Hematopoietic multipotent progenitor cell treated with erythropoietin and hydrocortisone succinate and interleukin-3 and kit ligand, for 8 days (in vitro differentiated cells): ENCODE data around the gene CDK8.

ENCODE experiments used
- DNase-seq: peaks from one replicate; pipeline ENCODE4 v3.0.0-alpha.2; 2015

Gene CDK8

GRCh38 chr13:26323127-26323526 lies 69.2 kb downstream of the CDK8 start:
- DNase-seq, result no peak

GRCh38 chr13:26323764-26324163 lies 69.8 kb downstream of the CDK8 start:
- DNase-seq, result no peak

- no peak for DNase-seq
Observed at GRCh38 chr13:26324294-26324693, 70.4 kb downstream of the CDK8 start.

- no peak for DNase-seq
Observed at GRCh38 chr13:26324867-26325266, 70.9 kb downstream of the CDK8 start.

- no peak for DNase-seq
Observed at GRCh38 chr13:26325876-26326275, 71.9 kb downstream of the CDK8 start.

GRCh38 chr13:26326562-26326961 lies 72.6 kb downstream of the CDK8 start:
- DNase-seq, result no peak

GRCh38 chr13:26327940-26328725 lies 74.2 kb downstream of the CDK8 start:
- DNase-seq, result no peak

- no peak for DNase-seq
Observed at GRCh38 chr13:26335158-26335557, 81.2 kb downstream of the CDK8 start.

- DNase-seq, result no peak
Observed at GRCh38 chr13:26340807-26341206, 86.9 kb downstream of the CDK8 start.

- DNase-seq, result peak; percentile 92
Observed at GRCh38 chr13:26342898-26343297, 89.0 kb downstream of the CDK8 start.

- DNase-seq, result peak; percentile 41
Observed at GRCh38 chr13:26343816-26344215, 89.9 kb downstream of the CDK8 start.

GRCh38 chr13:26344980-26345379 lies 91.1 kb downstream of the CDK8 start:
- DNase-seq, result no peak

GRCh38 chr13:26348966-26349365 lies 95.0 kb downstream of the CDK8 start:
- no peak for DNase-seq

- DNase-seq, result no peak
Observed at GRCh38 chr13:26362261-26362660, 108.3 kb downstream of the CDK8 start.

- no peak for DNase-seq
Observed at GRCh38 chr13:26370553-26370952, 116.6 kb downstream of the CDK8 start.

- DNase-seq, result no peak
Observed at GRCh38 chr13:26372747-26373146, 118.8 kb downstream of the CDK8 start.

- no peak for DNase-seq
Observed at GRCh38 chr13:26376430-26376829, 122.5 kb downstream of the CDK8 start.

- DNase-seq, result peak; percentile 75
Observed at GRCh38 chr13:26377038-26377437, 123.1 kb downstream of the CDK8 start.

- DNase-seq, result no peak
Observed at GRCh38 chr13:26378116-26378515, 124.2 kb downstream of the CDK8 start.

- no peak for DNase-seq
Observed at GRCh38 chr13:26379831-26380230, 125.9 kb downstream of the CDK8 start.

- no peak for DNase-seq
Observed at GRCh38 chr13:26380930-26381329, 127.0 kb downstream of the CDK8 start.

- peak; percentile 32 for DNase-seq
Observed at GRCh38 chr13:26382366-26382765, 128.4 kb downstream of the CDK8 start.

GRCh38 chr13:26382835-26383234 lies 128.9 kb downstream of the CDK8 start:
- DNase-seq, result no peak

- DNase-seq, result no peak
Observed at GRCh38 chr13:26384587-26384986, 130.7 kb downstream of the CDK8 start.

GRCh38 chr13:26386026-26386425 lies 132.1 kb downstream of the CDK8 start:
- DNase-seq, result no peak
